ENCODE results near the gene SRP9.
"Not testable (repeated sequence)": the region's sequence is repeated elsewhere in the genome, so short reads cannot be mapped to it uniquely, and the experiment has no call there.

Gene SRP9

GRCh38 chr1:225776294-225776693 lies 1.3 kb upstream of the SRP9 start:
- no peak overlapping the region for H3K4me3 ChIP-seq (ENCODE audit: low read length)
- no peak for TF ChIP-seq ZNF274 (IDR thresholded peaks at IDR 0.05; ENCODE audit: low read depth, low read length)

- peak overlapping the region; percentile 72 for H3K4me3 ChIP-seq (ENCODE audit: low read length)
- TF ChIP-seq ZNF274 (IDR thresholded peaks at IDR 0.05; ENCODE audit: low read depth, low read length), result no peak
Measured at GRCh38 chr1:225777058-225777582, 506 bp upstream of the SRP9 start.

- H3K4me3 ChIP-seq (ENCODE audit: low read length), result peak overlapping the region; percentile 82
- no peak for TF ChIP-seq ZNF274 (IDR thresholded peaks at IDR 0.05; ENCODE audit: low read depth, low read length)
Measured at GRCh38 chr1:225778337-225778669, 677 bp downstream of the SRP9 start.

GRCh38 chr1:225779165-225779564 lies 1.5 kb downstream of the SRP9 start:
- peak overlapping the region; percentile 82 for H3K4me3 ChIP-seq (ENCODE audit: low read length)

- no peak for TF ChIP-seq ZNF274 (IDR thresholded peaks at IDR 0.05; ENCODE audit: low read depth, low read length)
- H3K4me3 ChIP-seq (ENCODE audit: low read length), result peak overlapping the region; percentile 22; the same call in 1 of the 2 replicates
Measured at GRCh38 chr1:225780134-225780533, 2.5 kb downstream of the SRP9 start.

GRCh38 chr1:225780630-225781029 lies 3.0 kb downstream of the SRP9 start:
- H3K4me3 ChIP-seq (ENCODE audit: low read length), result no peak overlapping the region
- TF ChIP-seq ZNF274 (IDR thresholded peaks at IDR 0.05; ENCODE audit: low read depth, low read length), result no peak

- H3K4me3 ChIP-seq (ENCODE audit: low read length), result not testable (repeated sequence)
Measured at GRCh38 chr1:225789142-225789541, 11.5 kb downstream of the SRP9 start.

GRCh38 chr1:225794954-225795353 lies 17.3 kb downstream of the SRP9 start:
- no peak overlapping the region for H3K4me3 ChIP-seq (ENCODE audit: low read length)
- TF ChIP-seq ZNF274 (IDR thresholded peaks at IDR 0.05; ENCODE audit: low read depth, low read length), result no peak

- not testable (repeated sequence) for H3K4me3 ChIP-seq (ENCODE audit: low read length)
Measured at GRCh38 chr1:225796097-225796496, 18.5 kb downstream of the SRP9 start.

- not testable (repeated sequence) for H3K4me3 ChIP-seq (ENCODE audit: low read length)
Measured at GRCh38 chr1:225801146-225801545, 23.5 kb downstream of the SRP9 start.

GRCh38 chr1:225806249-225806648 lies 28.6 kb downstream of the SRP9 start:
- no peak for TF ChIP-seq ZNF274 (IDR thresholded peaks at IDR 0.05; ENCODE audit: low read depth, low read length)
- no peak overlapping the region for H3K4me3 ChIP-seq (ENCODE audit: low read length)

- not testable (repeated sequence) for H3K4me3 ChIP-seq (ENCODE audit: low read length)
Measured at GRCh38 chr1:225806736-225807135, 29.1 kb downstream of the SRP9 start.

GRCh38 chr1:225808136-225808535 lies 30.5 kb downstream of the SRP9 start:
- no peak for TF ChIP-seq ZNF274 (IDR thresholded peaks at IDR 0.05; ENCODE audit: low read depth, low read length)
- H3K4me3 ChIP-seq (ENCODE audit: low read length), result no peak overlapping the region

GRCh38 chr1:225809842-225810578 lies 32.4 kb downstream of the SRP9 start, which contains the start of gene EPHX1:
Gene EPHX1, plus strand, starts transcription at chr1:225810124. Its CDS starts 18,606 bp downstream, at chr1:225828730.
- peak within 1 kb of the TSS; percentile 68 for H3K4me3 ChIP-seq (ENCODE audit: low read length)
- TF ChIP-seq ZNF274 (IDR thresholded peaks at IDR 0.05; ENCODE audit: low read depth, low read length), result no peak

- peak overlapping the region; percentile 68 for H3K4me3 ChIP-seq (ENCODE audit: low read length)
Measured at GRCh38 chr1:225810579-225811538, 33.2 kb downstream of the SRP9 start.
